Measurements from ENCODE around the gene KCND3.
"Not testable (repeated sequence)": the region's sequence is repeated elsewhere in the genome, so short reads cannot be mapped to it uniquely, and the experiment has no call there.

KCND3 gene

GRCh38 chr1:111801071-111801850 lies 188.2 kb downstream of the KCND3 start:
- no peak for DNase-seq

- DNase-seq: not testable (repeated sequence)
These were observed 189.7 kb downstream of the KCND3 start for GRCh38 chr1:111799722-111800121.

GRCh38 chr1:111798580-111798979 lies 190.9 kb downstream of the KCND3 start:
- no peak for DNase-seq

GRCh38 chr1:111795401-111795800 lies 194.1 kb downstream of the KCND3 start:
- no peak for DNase-seq

GRCh38 chr1:111793923-111794322 lies 195.5 kb downstream of the KCND3 start:
- DNase-seq: no peak

GRCh38 chr1:111792249-111792648 lies 197.2 kb downstream of the KCND3 start:
- no peak for DNase-seq

- no peak for DNase-seq
These were observed 197.7 kb downstream of the KCND3 start for GRCh38 chr1:111791776-111792175.

- no peak for DNase-seq
These were observed 199.7 kb downstream of the KCND3 start for GRCh38 chr1:111789666-111790316.

- DNase-seq: no peak
These were observed 200.3 kb downstream of the KCND3 start for GRCh38 chr1:111789142-111789541.

GRCh38 chr1:111786669-111787207 lies 202.7 kb downstream of the KCND3 start:
- no peak for DNase-seq

GRCh38 chr1:111784273-111784901 lies 205.1 kb downstream of the KCND3 start:
- no peak for DNase-seq

- no peak for DNase-seq
These were observed 209.9 kb downstream of the KCND3 start for GRCh38 chr1:111779546-111779945.

- no peak for DNase-seq
These were observed 210.9 kb downstream of the KCND3 start for GRCh38 chr1:111778541-111779051.

- no peak for DNase-seq
These were observed 211.4 kb downstream of the KCND3 start for GRCh38 chr1:111778066-111778465.

GRCh38 chr1:111777301-111777700 lies 212.2 kb downstream of the KCND3 start:
- DNase-seq: no peak

- no peak for DNase-seq
These were observed 212.6 kb downstream of the KCND3 start for GRCh38 chr1:111776861-111777260.

GRCh38 chr1:111776391-111776790 lies 213.1 kb downstream of the KCND3 start:
- no peak for DNase-seq

- DNase-seq: no peak
These were observed 213.5 kb downstream of the KCND3 start for GRCh38 chr1:111775966-111776365.

GRCh38 chr1:111770916-111771315 lies 218.6 kb downstream of the KCND3 start:
- no peak for DNase-seq

- DNase-seq: peak; percentile 24
These were observed 219.8 kb downstream of the KCND3 start for GRCh38 chr1:111769517-111770146.

GRCh38 chr1:111768625-111769024 lies 220.8 kb downstream of the KCND3 start:
- DNase-seq: no peak

GRCh38 chr1:111768023-111768422 lies 221.4 kb downstream of the KCND3 start:
- DNase-seq: no peak

- no peak for DNase-seq
These were observed 227.1 kb downstream of the KCND3 start for GRCh38 chr1:111762332-111762731.
